ENCODE measurements around the gene ICAM2. TPM values are rescaled to one million over a fixed set of nuclear protein-coding genes. Genes with fewer than 3 reads are reported as not detected.
"Not testable (repeated sequence)": the region's sequence is repeated elsewhere in the genome, so short reads cannot be mapped to it uniquely, and the experiment has no call there.

Gene ICAM2
- total and polyA plus RNA-seq, 12 donors = 25.2 to 117 (median 35.1) TPM

DNA sequence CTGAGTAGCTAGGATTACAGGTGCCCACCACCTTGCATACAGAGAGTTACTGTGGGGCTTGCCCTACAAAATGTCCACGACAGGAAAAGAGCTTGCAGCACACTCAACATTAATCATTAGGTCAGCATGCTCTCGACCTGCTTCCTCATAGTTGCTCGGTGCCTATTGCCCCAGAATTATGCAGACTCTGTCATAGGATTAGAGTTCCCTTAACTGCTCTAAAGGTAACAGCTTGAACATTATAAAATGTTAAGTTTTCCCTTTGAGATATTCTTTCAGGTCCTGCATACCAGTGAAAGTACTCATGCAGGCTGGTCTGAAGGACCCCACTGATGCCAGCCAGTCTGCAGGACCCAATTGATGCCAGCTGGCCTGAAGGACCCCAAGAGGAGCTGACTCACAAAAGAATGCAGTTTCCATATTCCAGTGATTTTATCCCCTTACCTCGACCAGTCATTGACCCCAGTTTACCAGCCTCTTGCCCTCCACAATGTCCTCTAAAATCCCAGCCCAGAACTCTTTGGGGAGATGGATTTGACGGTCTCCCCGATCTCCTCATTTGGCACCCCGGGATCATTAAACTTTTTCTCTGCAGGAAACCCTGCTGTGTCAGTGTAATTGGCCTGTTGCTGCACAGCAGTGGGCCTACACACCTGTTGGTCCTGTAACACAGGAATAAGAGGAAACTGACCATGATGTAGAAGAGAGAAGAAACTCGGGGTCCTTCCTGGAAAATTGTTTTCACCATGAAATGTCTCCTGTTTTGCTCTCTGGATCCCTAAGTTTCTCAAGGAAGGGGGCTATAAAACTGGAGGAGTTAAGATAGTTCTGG is 10.6 kb downstream of the ICAM2 start:
- Histone ChIP-seq H3K36me3 (peaks cover 0 to 18% (median 0%) of the 10 kb centered on the region in 9 donors), H3K4me1 (peaks cover 2 to 60% (median 52%) of the 10 kb centered on the region in 9 donors), H3K27ac (peak overlapping the region in 5 of 10 donors; percentile 73 to 90 (median 86)), H3K4me3 (no peak overlapping the region), H3K9me3 (no peaks in the 10 kb centered on the region), H3K27me3 (peaks cover 0 to 5% (median 0%) of the 10 kb centered on the region in 7 donors)
- 61 to 67% methylated on average over 8 of the region's 8 CpGs for WGBS, 2 donors
- TF ChIP-seq CTCF (IDR thresholded peaks at IDR 0.05) = no peak
- DNase-seq (no peak), ATAC-seq (peak in 1 of 8 donors; percentile 27)
- intact Hi-C loops (cut with DNase I) = no loop called here

DNA sequence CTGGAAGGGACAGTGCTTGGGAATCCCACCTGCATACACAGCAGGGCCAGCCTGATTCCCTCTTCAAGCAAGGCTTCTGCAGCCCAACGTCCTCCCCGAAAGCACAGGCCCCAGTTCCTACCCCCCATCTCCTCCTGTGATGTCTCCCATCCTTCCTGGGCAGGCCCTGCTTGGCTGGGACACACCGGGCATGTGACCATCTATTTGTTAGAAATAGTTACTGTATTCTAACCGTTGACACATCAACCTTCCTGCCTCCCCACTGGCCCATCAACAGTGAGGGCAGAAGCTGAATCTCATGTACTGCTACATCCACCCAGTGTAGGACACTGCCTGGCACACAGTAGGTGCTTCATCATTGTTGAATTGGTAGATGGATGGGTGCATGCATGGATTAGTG is 11.6 kb downstream of the ICAM2 start:
- Histone ChIP-seq H3K4me3 (no peak overlapping the region), H3K4me1 (peaks cover 2 to 64% (median 48%) of the 10 kb centered on the region in 9 donors), H3K27me3 (peaks cover 0 to 5% (median 0%) of the 10 kb centered on the region in 7 donors), H3K9me3 (no peaks in the 10 kb centered on the region), H3K36me3 (peaks cover 0 to 28% (median 0%) of the 10 kb centered on the region in 9 donors), H3K27ac (peak overlapping the region; percentile 4 to 90 (median 70))
- intact Hi-C loops (cut with DNase I) = no loop called here
- TF ChIP-seq CTCF (IDR thresholded peaks at IDR 0.05) = no peak
- ATAC-seq (no peak), DNase-seq (no peak)
- 46 to 59% methylated on average over 4 of the region's 4 CpGs for WGBS, 2 donors

DNA sequence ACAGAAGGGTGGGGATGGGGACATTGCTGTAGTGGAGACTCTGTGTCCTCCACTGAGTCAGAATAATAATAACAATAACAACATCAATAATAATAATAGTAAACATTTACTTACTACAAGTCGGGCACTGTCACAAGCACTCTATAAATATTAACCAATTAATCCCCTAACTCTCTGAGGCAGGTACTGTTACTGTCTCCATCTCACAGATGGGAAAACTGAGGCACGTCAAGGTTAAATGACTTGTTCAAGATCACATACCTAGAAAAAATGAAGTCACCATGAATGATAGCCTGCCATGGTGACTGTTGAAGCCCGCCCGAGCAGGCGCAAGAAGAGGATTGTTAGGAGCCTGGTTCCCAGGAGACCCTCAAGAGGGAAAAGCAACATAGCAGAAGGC is 12.1 kb downstream of the ICAM2 start:
- no peak for TF ChIP-seq CTCF (IDR thresholded peaks at IDR 0.05)
- WGBS, 2 donors = 76 to 85% methylated on average over 5 of the region's 5 CpGs
- Histone ChIP-seq H3K36me3 (peaks cover 0 to 32% (median 0%) of the 10 kb centered on the region in 9 donors), H3K27ac (peak overlapping the region; percentile 8 to 90 (median 73)), H3K4me3 (no peak overlapping the region), H3K27me3 (peaks cover 0 to 5% (median 0%) of the 10 kb centered on the region in 7 donors), H3K4me1 (peaks cover 2 to 61% (median 47%) of the 10 kb centered on the region in 9 donors), H3K9me3 (no peaks in the 10 kb centered on the region)
- intact Hi-C loops (cut with DNase I) = no loop called here
- no peak for DNase-seq
- no peak for ATAC-seq

GRCh38 chr17:64007838-64008282 is 12.6 kb downstream of the ICAM2 start:
- Histone ChIP-seq H3K27ac (peak overlapping the region; percentile 47 to 90 (median 74)), H3K27me3 (peaks cover 0 to 5% (median 0%) of the 10 kb centered on the region in 7 donors), H3K36me3 (peaks cover 0 to 37% (median 0%) of the 10 kb centered on the region in 9 donors), H3K4me3 (no peak overlapping the region), H3K9me3 (no peaks in the 10 kb centered on the region), H3K4me1 (peaks cover 2 to 66% (median 47%) of the 10 kb centered on the region in 9 donors)
- intact Hi-C loops (cut with DNase I) = no loop called here
- no peak for TF ChIP-seq CTCF (IDR thresholded peaks at IDR 0.05)
- 57 to 64% methylated on average over 5 of the region's 5 CpGs for WGBS, 2 donors
- no peak for DNase-seq
- peak; percentile 14 to 63 (median 41) for ATAC-seq

GRCh38 chr17:64007089-64007837 is 13.2 kb downstream of the ICAM2 start:
- peak in 5 of 8 donors; percentile 23 to 54 (median 41) for ATAC-seq
- H3K27me3 ChIP-seq; intact Hi-C loops (cut with DNase I); DNase-seq; H3K9me3 ChIP-seq: not testable (repeated sequence)
- H3K36me3 ChIP-seq = peaks cover 0 to 43% (median 0%) of the 10 kb centered on the region in 9 donors
- peak overlapping the region; percentile 47 to 90 (median 74) for H3K27ac ChIP-seq
- peak overlapping the region in 2 of 10 donors; percentile 12 to 47 for H3K4me3 ChIP-seq
- WGBS, 2 donors = 75 to 82% methylated on average over 5 of the region's 5 CpGs
- H3K4me1 ChIP-seq = peaks cover 2 to 71% (median 51%) of the 10 kb centered on the region in 9 donors
